ENCODE measurements around the gene OLFM4.

DNA sequence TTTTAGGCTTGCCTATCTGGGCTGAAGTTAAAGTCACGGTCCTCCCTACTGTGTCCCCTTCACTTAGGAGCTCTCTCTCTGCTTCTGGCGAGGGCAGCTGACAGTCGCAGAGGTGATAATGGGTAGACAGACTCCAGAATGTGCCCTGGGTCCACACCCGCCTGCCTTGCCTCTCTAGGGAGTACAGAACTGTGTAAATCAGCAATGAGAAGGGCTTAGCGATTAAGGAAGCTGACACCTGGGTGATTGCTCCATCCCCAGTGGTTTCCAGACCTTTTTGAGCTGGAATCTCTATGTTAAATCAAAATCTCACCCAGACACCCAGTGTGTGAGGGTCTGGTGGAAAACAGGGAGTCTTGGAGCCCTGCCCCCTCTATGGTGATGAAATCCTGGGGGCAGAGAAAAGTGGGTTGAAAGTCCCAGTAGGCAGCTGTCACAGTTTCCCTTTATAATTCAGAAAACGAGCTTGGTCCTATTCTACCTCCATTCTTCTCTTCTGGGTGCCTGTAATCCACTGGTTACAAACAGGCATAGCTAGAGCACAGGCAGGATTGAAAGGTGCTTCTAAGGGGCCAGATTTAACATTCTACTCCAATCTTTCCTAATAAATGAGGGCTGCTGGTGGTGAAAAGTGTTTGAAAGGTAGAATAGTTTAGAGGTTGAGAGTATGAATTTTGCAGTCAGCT, 46.9 kb downstream of the OLFM4 start:
- TF ChIP-seq, protein P1, sequence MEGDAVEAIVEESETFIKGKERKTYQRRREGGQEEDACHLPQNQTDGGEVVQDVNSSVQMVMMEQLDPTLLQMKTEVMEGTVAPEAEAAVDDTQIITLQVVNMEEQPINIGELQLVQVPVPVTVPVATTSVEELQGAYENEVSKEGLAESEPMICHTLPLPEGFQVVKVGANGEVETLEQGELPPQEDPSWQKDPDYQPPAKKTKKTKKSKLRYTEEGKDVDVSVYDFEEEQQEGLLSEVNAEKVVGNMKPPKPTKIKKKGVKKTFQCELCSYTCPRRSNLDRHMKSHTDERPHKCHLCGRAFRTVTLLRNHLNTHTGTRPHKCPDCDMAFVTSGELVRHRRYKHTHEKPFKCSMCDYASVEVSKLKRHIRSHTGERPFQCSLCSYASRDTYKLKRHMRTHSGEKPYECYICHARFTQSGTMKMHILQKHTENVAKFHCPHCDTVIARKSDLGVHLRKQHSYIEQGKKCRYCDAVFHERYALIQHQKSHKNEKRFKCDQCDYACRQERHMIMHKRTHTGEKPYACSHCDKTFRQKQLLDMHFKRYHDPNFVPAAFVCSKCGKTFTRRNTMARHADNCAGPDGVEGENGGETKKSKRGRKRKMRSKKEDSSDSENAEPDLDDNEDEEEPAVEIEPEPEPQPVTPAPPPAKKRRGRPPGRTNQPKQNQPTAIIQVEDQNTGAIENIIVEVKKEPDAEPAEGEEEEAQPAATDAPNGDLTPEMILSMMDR (IDR thresholded peaks at IDR 0.05; ENCODE audit: insufficient read depth, low read depth, low read length), result no peak
- TF ChIP-seq EZH2 (IDR thresholded peaks at IDR 0.05; ENCODE audit: insufficient read depth, low read length), result no peak
